ENCODE measurements around the gene RRAGC.

The RRAGC gene

DNA sequence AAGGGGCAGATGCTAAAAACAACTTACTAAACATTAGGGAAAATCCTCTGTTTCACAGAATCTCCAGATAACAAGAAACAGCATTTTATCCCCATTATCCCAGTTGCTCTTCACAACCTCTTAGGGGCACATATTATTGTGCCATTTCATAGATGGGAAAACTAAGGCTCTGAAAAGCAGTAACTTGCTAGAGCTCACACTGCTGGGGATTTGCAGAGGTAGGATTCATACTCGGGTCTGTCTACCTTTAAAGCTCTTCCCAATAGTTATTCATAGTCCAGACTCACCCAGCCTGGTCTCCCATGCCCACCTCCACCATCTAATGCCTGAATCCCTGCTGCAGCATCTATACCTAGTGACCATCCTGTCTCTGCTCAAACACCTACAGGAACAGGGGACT lies 67.7 kb downstream of the RRAGC start:
- H3K4me1 ChIP-seq = peaks cover 5% of the 10 kb centered on the region; the same call in 1 of the 2 replicates
- no peaks in the 10 kb centered on the region for H3K27me3 ChIP-seq
- no peak for TF ChIP-seq CTCF (IDR thresholded peaks at IDR 0.05; ENCODE audit: low read depth, low read length)
- no peaks in the 10 kb centered on the region for H3K36me3 ChIP-seq
- H3K4me3 ChIP-seq (ENCODE audit: low read depth, low read length) = no peak overlapping the region
- DNase-seq = no peak
- no peaks in the 10 kb centered on the region for H3K9me3 ChIP-seq

GRCh38 chr1:38791164-38791515 lies 68.4 kb downstream of the RRAGC start:
- Histone ChIP-seq H3K4me3 (ENCODE audit: low read depth, low read length) (no peak overlapping the region), H3K9me3 (no peaks in the 10 kb centered on the region), H3K4me1 (peaks cover 5% of the 10 kb centered on the region; the same call in 1 of the 2 replicates), H3K36me3 (no peaks in the 10 kb centered on the region), H3K27me3 (no peaks in the 10 kb centered on the region)
- TF ChIP-seq CTCF (IDR thresholded peaks at IDR 0.05; ENCODE audit: low read depth, low read length) = no peak
- no peak for DNase-seq

DNA sequence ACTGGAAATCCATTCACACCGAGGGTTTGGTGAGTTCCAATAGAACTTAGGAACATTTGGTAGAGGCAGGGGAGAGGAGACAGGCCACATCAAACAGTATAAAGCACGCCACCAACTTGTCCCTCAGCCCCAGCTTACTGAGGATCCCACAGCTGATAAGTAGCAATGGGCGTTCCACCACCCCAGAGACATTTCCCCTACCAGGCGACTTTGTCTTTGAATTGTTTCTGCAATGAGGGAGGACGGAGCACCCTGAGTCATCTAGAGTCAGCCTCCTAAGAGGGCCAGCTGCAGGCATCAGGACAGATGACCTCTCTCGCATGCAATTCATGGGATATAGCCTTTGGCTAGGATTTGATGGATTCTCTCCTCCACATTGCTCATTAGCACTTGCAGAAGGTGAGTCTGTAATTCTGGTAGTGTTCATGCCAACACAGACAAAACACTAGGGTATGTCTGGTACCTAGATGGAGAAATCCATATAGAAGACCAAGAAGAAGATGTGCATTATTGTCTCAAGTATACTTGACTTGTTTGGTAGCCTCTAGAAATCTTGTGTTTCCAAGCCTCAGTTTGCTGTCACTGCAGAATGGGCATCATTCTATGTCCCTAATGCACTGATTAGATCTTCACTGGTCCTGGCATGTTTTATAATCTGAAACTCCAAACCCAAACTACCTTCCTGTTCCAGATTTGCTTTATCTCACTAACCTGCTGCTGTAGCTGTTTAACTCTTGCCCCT lies 69.0 kb downstream of the RRAGC start:
- no peaks in the 10 kb centered on the region for H3K36me3 ChIP-seq
- no peak for DNase-seq
- H3K4me1 ChIP-seq = peaks cover 5% of the 10 kb centered on the region; the same call in 1 of the 2 replicates
- no peak for TF ChIP-seq CTCF (IDR thresholded peaks at IDR 0.05; ENCODE audit: low read depth, low read length)
- no peaks in the 10 kb centered on the region for H3K27me3 ChIP-seq
- H3K4me3 ChIP-seq (ENCODE audit: low read depth, low read length) = no peak overlapping the region
- no peaks in the 10 kb centered on the region for H3K9me3 ChIP-seq

DNA sequence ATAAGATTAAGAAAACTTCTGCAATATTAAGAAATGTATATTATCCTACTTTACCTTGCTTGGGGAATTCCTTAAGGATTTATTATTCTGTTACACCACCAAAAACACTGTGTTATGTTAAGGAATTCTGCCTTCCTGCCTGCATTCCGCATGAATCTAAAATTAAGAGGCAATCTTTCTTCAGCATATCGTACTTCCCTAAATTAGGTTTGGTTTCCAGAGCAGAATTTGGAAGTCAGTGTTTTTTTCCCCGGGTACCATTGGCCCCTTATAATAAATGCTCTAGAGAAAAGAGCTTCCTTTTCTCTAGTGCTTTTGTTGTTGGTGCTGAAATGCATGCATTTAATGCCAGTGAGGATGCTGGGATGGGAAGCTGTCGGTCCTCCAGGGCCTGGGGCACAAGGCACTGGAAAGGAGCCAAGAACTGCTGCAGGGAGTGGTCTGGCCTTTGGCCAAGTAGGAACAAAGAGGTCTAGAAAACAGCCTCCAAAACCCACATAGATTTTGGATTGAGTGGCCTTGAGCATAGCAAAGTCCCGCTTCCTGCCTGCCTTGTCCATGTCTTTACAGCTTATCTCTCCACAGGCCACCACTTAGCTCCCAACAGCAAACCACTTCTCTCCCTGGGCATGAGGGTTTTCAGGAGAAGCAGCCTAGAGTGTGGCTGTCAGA lies 69.9 kb downstream of the RRAGC start:
- H3K4me3 ChIP-seq (ENCODE audit: low read depth, low read length) = no peak overlapping the region
- H3K36me3 ChIP-seq = no peaks in the 10 kb centered on the region
- peak; percentile 69 for DNase-seq
- no peaks in the 10 kb centered on the region for H3K27me3 ChIP-seq
- no peak for TF ChIP-seq CTCF (IDR thresholded peaks at IDR 0.05; ENCODE audit: low read depth, low read length)
- H3K9me3 ChIP-seq = no peaks in the 10 kb centered on the region
- peaks cover 5% of the 10 kb centered on the region; the same call in 1 of the 2 replicates for H3K4me1 ChIP-seq

GRCh38 chr1:38788341-38789336 lies 70.9 kb downstream of the RRAGC start:
- DNase-seq = no peak
- Histone ChIP-seq H3K27me3 (no peaks in the 10 kb centered on the region), H3K9me3 (no peaks in the 10 kb centered on the region), H3K4me1 (peaks cover 5% of the 10 kb centered on the region; the same call in 1 of the 2 replicates), H3K4me3 (ENCODE audit: low read depth, low read length) (no peak overlapping the region), H3K36me3 (no peaks in the 10 kb centered on the region)
- TF ChIP-seq CTCF (IDR thresholded peaks at IDR 0.05; ENCODE audit: low read depth, low read length) = no peak
